HG03135 (cell line): ENCODE data around the gene TTLL8.

Source experiments
- ATAC-seq: cut with Tn5 transposase; IDR thresholded peaks from one replicate; pipeline ENCODE4 v1.9.1; 2021; ENCODE audit warnings: mild to moderate bottlenecking, moderate library complexity; ENCODE audit not compliant: unreplicated experiment

TTLL8 gene

GRCh38 chr22:50008151-50009040 lies 49.7 kb downstream of the TTLL8 start:
- no peak for ATAC-seq

- no peak for ATAC-seq
Observed at GRCh38 chr22:50007057-50007511, 51.0 kb downstream of the TTLL8 start.

GRCh38 chr22:50004918-50005317 lies 53.2 kb downstream of the TTLL8 start:
- ATAC-seq: no peak

- ATAC-seq: no peak
Observed at GRCh38 chr22:50002791-50003190, 55.3 kb downstream of the TTLL8 start.

GRCh38 chr22:50001388-50002231 lies 56.5 kb downstream of the TTLL8 start:
- ATAC-seq: no peak

GRCh38 chr22:50000587-50001387 lies 57.3 kb downstream of the TTLL8 start:
- no peak for ATAC-seq

- no peak for ATAC-seq
Observed at GRCh38 chr22:49999946-50000586, 58.0 kb downstream of the TTLL8 start.

- no peak for ATAC-seq
Observed at GRCh38 chr22:49999063-49999945, 58.8 kb downstream of the TTLL8 start.

GRCh38 chr22:49998718-49999062 lies 59.4 kb downstream of the TTLL8 start:
- ATAC-seq: no peak

- ATAC-seq: no peak
Observed at GRCh38 chr22:49997932-49998717, 60.0 kb downstream of the TTLL8 start.

- ATAC-seq: no peak
Observed at GRCh38 chr22:49997251-49997599, 60.9 kb downstream of the TTLL8 start.

GRCh38 chr22:49996518-49997250 lies 61.4 kb downstream of the TTLL8 start:
- no peak for ATAC-seq

GRCh38 chr22:49996119-49996517 lies 62.0 kb downstream of the TTLL8 start:
- no peak for ATAC-seq

- no peak for ATAC-seq
Observed at GRCh38 chr22:49995361-49996118, 62.6 kb downstream of the TTLL8 start.

- ATAC-seq: no peak
Observed at GRCh38 chr22:49995041-49995360, 63.1 kb downstream of the TTLL8 start.

GRCh38 chr22:49994361-49995040 lies 63.6 kb downstream of the TTLL8 start:
- ATAC-seq: no peak
